Ovary (tissue), 9 donors: Measurements from ENCODE around the gene DOCK4. TPM values are rescaled to one million over a fixed set of nuclear protein-coding genes. Genes with fewer than 3 reads are reported as not detected.
A peak's percentile ranks its signal among the peaks of the same experiment; 100 is the strongest.

Experiments
- DNase-seq, 5 donors: peaks; one replicate each; pipeline ENCODE4 v3.0.0-alpha.2; 2019 to 2020
- H3K27ac ChIP-seq, 2 donors: fragments of 200-600 bp; one replicate each; pipeline versions ENCODE4 v1.5.1 to v1.8.0; 2019 to 2022
- H3K27me3 ChIP-seq: fragments of 200-600 bp; one replicate; pipeline ENCODE4 v1.8.0; 2022
- H3K36me3 ChIP-seq: fragments of 200-600 bp; sonication (generic); one replicate; pipeline ENCODE4 v1.5.1; 2019
- H3K4me1 ChIP-seq: one replicate; pipeline ENCODE4 v1.8.1; 2013; ENCODE audit warnings: mild to moderate bottlenecking, moderate library complexity; ENCODE audit not compliant: insufficient read depth
- H3K4me3 ChIP-seq: fragments of 200-600 bp; sonication (generic); one replicate; pipeline ENCODE4 v1.5.1; 2017
- H3K9me3 ChIP-seq, 2 donors: fragments of 200-600 bp in 1 of 2; sonication (generic) in 1 of 2; one replicate each; pipeline versions ENCODE4 v1.5.1 to v1.8.1; 2013 to 2019; ENCODE audit warnings: mild to moderate bottlenecking in 1 of 2, moderate library complexity in 1 of 2
- EP300 ChIP-seq: sonication (generic); formaldehyde crosslinking; IDR thresholded peaks from one replicate; pipeline ENCODE4 v1.6.1; 2017; ENCODE audit warnings: antibody characterized with exemption
- POLR2A ChIP-seq: fragments of 450-650 bp; IDR thresholded peaks from one replicate; pipeline ENCODE4 v1.6.1; 2017; ENCODE audit warnings: antibody characterized with exemption, mild to moderate bottlenecking, moderate library complexity
- WGBS, 3 donors: extraction: QIAGEN DNeasy Blood & Tissue Kit in 1 of 3; methylation state at CpG; one replicate each; pipeline versions ENCODE4 v1.1.5 to v1.1.7; 2013 to 2017; 5-methylcytosine and 5-hydroxymethylcytosine counted together
- intact Hi-C, 4 donors: fragments of 100-400 bp; cut with DNase I; formaldehyde crosslinking; loops; one replicate each; pipeline versions ENCODE4 v1.11.0 to v1.15.1; 2022 to 2023
- polyA plus RNA-seq, 2 donors: library from polyadenylated mRNA; stranded (reverse); fragments of 200-250 nt in 1 of 2; fragments of 350-450 nt in 1 of 2; fragmentation: Illumina TruSeq in 1 of 2; extraction: RNeasy Lipid Tissue Mini Kit (QIAGEN cat#74804) in 1 of 2; gene quantifications; one replicate each; pipeline ENCODE4 v1.2.3, GENCODE V29; 2013 to 2014
- total RNA-seq, 7 donors: library from RNA; depleted of rRNA in 2 of 7; stranded (reverse); fragments of >200 nt in 2 of 7; fragmentation: NEBNext Ultra II Directional in 3 of 7; extraction: Animal tissue kit (Norgen Biotek cat#: 25700) in 3 of 7; gene quantifications; one replicate each; pipeline versions ENCODE4 v1.1.0 to v1.2.4, GENCODE V29; 2016 to 2023
- TF ChIP-seq, protein P1 (sequence below), 3 donors: fragments of 450-650 bp in 2 of 3; fragments of 200-600 bp in 1 of 3; IDR thresholded peaks; one replicate each; pipeline versions ENCODE4 v1.5.1 to v1.8.0; 2016 to 2022; ENCODE audit warnings: antibody characterized with exemption in 3 of 3, mild to moderate bottlenecking in 1 of 3
- donor health status: DM: no; HTN: no; CAD: no; lungs with moderate emphysema.
- donor health status: DM: no; HTN: no; CAD: no.
- donor health status: Bipolar disorder and iron deficiency.
- donor health status: DM: yes; HTN: yes; CAD: no.
- donor health status: DM: no; HTN: no; CAD: no.
- donor health status: DM: yes; HTN: yes; CAD: no.

Gene DOCK4
- total and polyA plus RNA-seq, 9 donors, result 9.5 to 39.7 (median 27.3) TPM

DNA sequence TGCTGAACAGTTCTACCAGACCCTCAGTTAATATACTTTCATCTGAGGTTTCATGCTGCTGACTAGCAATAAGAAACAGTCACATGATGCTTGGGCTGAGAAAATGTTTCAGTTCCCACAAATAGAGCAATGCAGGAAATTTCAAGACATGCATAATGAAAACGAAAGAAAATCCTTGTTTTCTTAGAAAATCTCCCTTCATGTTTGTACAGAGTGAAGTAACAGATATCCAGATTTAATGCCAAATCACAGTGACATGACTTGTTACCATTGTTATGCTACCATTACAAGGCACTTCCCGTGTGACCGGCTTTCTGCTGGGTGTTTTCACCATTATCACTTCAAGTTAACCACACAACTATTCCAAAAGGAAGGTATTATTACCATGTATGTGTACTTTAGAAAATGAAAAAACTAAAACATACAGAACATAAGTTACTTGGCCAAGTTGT, 121.7 kb downstream of the DOCK4 start:
- DNase-seq, result no peak
- no peaks in the 10 kb centered on the region for H3K9me3 ChIP-seq
- H3K4me3 ChIP-seq, result no peak overlapping the region
- H3K27ac ChIP-seq, result peak overlapping the region in 1 of 2 donors; percentile 10
- no peaks in the 10 kb centered on the region for H3K36me3 ChIP-seq
- peaks cover 7% of the 10 kb centered on the region for H3K4me1 ChIP-seq
- intact Hi-C loops, result no loop called here
- WGBS, 3 donors, result 26 to 44% (median 37%) methylated on average over 3 of the region's 3 CpGs
- H3K27me3 ChIP-seq, result no peaks in the 10 kb centered on the region
- TF ChIP-seq, protein P1, sequence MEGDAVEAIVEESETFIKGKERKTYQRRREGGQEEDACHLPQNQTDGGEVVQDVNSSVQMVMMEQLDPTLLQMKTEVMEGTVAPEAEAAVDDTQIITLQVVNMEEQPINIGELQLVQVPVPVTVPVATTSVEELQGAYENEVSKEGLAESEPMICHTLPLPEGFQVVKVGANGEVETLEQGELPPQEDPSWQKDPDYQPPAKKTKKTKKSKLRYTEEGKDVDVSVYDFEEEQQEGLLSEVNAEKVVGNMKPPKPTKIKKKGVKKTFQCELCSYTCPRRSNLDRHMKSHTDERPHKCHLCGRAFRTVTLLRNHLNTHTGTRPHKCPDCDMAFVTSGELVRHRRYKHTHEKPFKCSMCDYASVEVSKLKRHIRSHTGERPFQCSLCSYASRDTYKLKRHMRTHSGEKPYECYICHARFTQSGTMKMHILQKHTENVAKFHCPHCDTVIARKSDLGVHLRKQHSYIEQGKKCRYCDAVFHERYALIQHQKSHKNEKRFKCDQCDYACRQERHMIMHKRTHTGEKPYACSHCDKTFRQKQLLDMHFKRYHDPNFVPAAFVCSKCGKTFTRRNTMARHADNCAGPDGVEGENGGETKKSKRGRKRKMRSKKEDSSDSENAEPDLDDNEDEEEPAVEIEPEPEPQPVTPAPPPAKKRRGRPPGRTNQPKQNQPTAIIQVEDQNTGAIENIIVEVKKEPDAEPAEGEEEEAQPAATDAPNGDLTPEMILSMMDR (IDR thresholded peaks at IDR 0.05), result no peak
- TF ChIP-seq POLR2A (no peak), EP300 (no peak)

DNA sequence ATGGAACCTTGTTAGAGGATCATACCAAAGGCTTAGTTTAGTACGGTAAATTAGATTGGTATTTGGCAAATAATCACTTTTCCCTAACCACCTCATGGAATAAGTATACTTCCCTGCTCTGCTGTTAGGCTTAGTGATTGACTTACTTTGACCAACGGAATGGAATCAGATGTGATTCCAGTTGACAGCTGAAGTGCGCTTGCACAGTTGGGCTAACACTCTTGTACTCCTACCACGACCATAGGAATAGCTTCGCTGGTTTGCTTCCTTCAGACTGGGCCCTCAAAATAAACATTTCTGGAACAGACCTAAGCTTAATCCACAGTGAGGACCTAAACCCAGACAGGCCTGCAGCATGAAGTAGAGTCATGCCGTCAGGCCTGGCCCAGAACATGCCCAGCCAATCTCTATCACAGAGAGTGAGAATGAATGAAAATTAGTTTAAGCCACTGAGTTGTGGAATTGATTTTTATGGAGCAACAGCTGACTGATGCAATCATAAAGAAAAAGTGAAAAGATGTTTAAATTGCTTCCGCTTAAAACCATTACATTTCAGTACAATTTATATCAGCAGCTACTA, 122.3 kb downstream of the DOCK4 start:
- intact Hi-C loops, result no loop called here
- Histone ChIP-seq H3K27me3 (no peaks in the 10 kb centered on the region), H3K4me3 (no peak overlapping the region), H3K27ac (no peak overlapping the region), H3K9me3 (no peaks in the 10 kb centered on the region), H3K4me1 (peaks cover 7% of the 10 kb centered on the region), H3K36me3 (no peaks in the 10 kb centered on the region)
- WGBS, 3 donors, result 92 to 95% (median 94%) methylated on average over 7 of the region's 7 CpGs
- TF ChIP-seq, protein P1 (IDR thresholded peaks at IDR 0.05), result no peak
- TF ChIP-seq POLR2A (no peak), EP300 (no peak)
- no peak for DNase-seq

DNA sequence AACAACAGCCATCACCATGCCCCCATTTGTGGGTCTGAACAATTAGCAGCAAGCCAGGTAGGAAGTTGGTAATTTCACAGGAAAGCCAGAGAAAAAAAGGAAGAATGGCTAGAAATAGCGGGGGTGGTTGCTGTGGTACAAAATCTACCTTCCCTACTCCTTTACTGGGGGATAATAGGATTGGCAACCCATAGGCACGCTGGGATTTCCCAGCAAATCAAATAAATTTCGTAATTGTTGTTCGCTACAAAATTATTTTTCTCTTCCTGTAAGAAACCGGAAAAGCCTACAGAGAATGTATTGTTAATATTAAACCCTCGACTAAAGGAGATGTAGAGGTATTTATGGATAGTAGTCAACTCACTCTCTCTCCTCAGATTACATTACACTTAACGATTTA, 123.9 kb downstream of the DOCK4 start:
- intact Hi-C loops, result no loop called here
- H3K27me3 ChIP-seq, result no peaks in the 10 kb centered on the region
- no peaks in the 10 kb centered on the region for H3K36me3 ChIP-seq
- no peak for TF ChIP-seq EP300
- no peak for TF ChIP-seq POLR2A
- TF ChIP-seq, protein P1 (IDR thresholded peaks at IDR 0.05), result no peak
- peaks cover 7% of the 10 kb centered on the region for H3K4me1 ChIP-seq
- WGBS, 3 donors, result 88 to 93% (median 90%) methylated on average over 7 of the region's 7 CpGs
- H3K27ac ChIP-seq, result no peak overlapping the region
- DNase-seq, result no peak
- no peak overlapping the region for H3K4me3 ChIP-seq
- no peaks in the 10 kb centered on the region for H3K9me3 ChIP-seq

DNA sequence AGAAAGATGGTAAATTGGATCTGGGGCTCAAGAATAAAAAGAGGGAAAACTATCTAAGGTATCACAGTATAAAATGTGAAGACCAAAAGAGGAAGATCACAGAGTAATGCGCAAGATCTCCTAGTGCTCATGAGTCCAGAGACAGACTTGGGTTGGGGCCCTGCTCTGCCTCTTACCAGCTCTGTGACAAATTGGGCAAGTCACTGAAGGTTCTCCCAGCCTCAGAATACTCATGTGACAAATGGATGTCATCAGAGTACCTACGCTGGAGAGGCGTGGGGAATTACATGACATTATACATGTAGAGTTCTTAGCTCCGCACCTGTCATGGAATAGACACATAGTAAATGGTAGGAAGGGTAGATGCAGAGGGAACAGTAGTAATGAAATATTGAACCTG, 124.4 kb downstream of the DOCK4 start:
- Histone ChIP-seq H3K27ac (no peak overlapping the region), H3K9me3 (no peaks in the 10 kb centered on the region), H3K4me3 (no peak overlapping the region), H3K4me1 (peaks cover 8% of the 10 kb centered on the region), H3K36me3 (no peaks in the 10 kb centered on the region), H3K27me3 (no peaks in the 10 kb centered on the region)
- TF ChIP-seq, protein P1 (IDR thresholded peaks at IDR 0.05), result no peak
- TF ChIP-seq POLR2A, result no peak
- TF ChIP-seq EP300, result no peak
- 97 to 98% (median 98%) methylated on average over 4 of the region's 4 CpGs for WGBS, 3 donors
- DNase-seq, result no peak
- intact Hi-C loops, result no loop called here
